GM18508 (cell line): ENCODE measurements around the gene CNTNAP3B.
"Not testable (repeated sequence)": the region's sequence is repeated elsewhere in the genome, so short reads cannot be mapped to it uniquely, and the experiment has no call there.

Source experiments
- ATAC-seq: cut with Tn5 transposase; IDR thresholded peaks from one replicate; pipeline ENCODE4 v1.9.1; 2021; ENCODE audit warnings: moderate number of reproducible peaks; ENCODE audit not compliant: insufficient read depth, unreplicated experiment

Gene CNTNAP3B

GRCh38 chr9:42129073-42129729 lies at the start of gene CNTNAP3B:
Gene CNTNAP3B, minus strand, starts transcription at chr9:42129426. Its CDS starts 332 bp downstream, at chr9:42129094.
- not testable (repeated sequence) for ATAC-seq

GRCh38 chr9:42160299-42160698 lies 31.1 kb upstream of the CNTNAP3B start:
- not testable (repeated sequence) for ATAC-seq

- ATAC-seq: not testable (repeated sequence)
Observed at GRCh38 chr9:42127056-42127841, 2.0 kb downstream of the CNTNAP3B start.

GRCh38 chr9:42121007-42121406 lies 8.2 kb downstream of the CNTNAP3B start:
- ATAC-seq: not testable (repeated sequence)

- ATAC-seq: not testable (repeated sequence)
Observed at GRCh38 chr9:42095929-42096328, 33.3 kb downstream of the CNTNAP3B start.

GRCh38 chr9:42084559-42084952 lies 44.7 kb downstream of the CNTNAP3B start:
- not testable (repeated sequence) for ATAC-seq

GRCh38 chr9:42083877-42084558 lies 45.2 kb downstream of the CNTNAP3B start:
- ATAC-seq: not testable (repeated sequence)

- ATAC-seq: not testable (repeated sequence)
Observed at GRCh38 chr9:42080376-42080775, 48.9 kb downstream of the CNTNAP3B start.

GRCh38 chr9:42074868-42075267 lies 54.4 kb downstream of the CNTNAP3B start:
- ATAC-seq: not testable (repeated sequence)

- ATAC-seq: not testable (repeated sequence)
Observed at GRCh38 chr9:42071026-42071425, 58.2 kb downstream of the CNTNAP3B start.

- not testable (repeated sequence) for ATAC-seq
Observed at GRCh38 chr9:42070035-42070799, 59.0 kb downstream of the CNTNAP3B start.

GRCh38 chr9:42053874-42054273 lies 75.4 kb downstream of the CNTNAP3B start:
- not testable (repeated sequence) for ATAC-seq

GRCh38 chr9:42050701-42051100 lies 78.5 kb downstream of the CNTNAP3B start:
- ATAC-seq: not testable (repeated sequence)

GRCh38 chr9:42044422-42045010 lies 84.7 kb downstream of the CNTNAP3B start:
- not testable (repeated sequence) for ATAC-seq

GRCh38 chr9:42033541-42033940 lies 95.7 kb downstream of the CNTNAP3B start:
- not testable (repeated sequence) for ATAC-seq

- ATAC-seq: not testable (repeated sequence)
Observed at GRCh38 chr9:42020639-42021038, 108.6 kb downstream of the CNTNAP3B start.

GRCh38 chr9:42018220-42018922 lies 110.9 kb downstream of the CNTNAP3B start:
- ATAC-seq: not testable (repeated sequence)

- ATAC-seq: not testable (repeated sequence)
Observed at GRCh38 chr9:42014317-42014716, 114.9 kb downstream of the CNTNAP3B start.

GRCh38 chr9:41991607-41992006 lies 137.6 kb downstream of the CNTNAP3B start:
- not testable (repeated sequence) for ATAC-seq
